Keratinocyte (primary cell): ENCODE measurements around the gene MPV17L. TPM values are rescaled to one million over a fixed set of nuclear protein-coding genes. Genes with fewer than 3 reads are reported as not detected.
"Not testable (repeated sequence)": the region's sequence is repeated elsewhere in the genome, so short reads cannot be mapped to it uniquely, and the experiment has no call there.

ENCODE experiments used
- DNase-seq: peaks from one replicate; pipeline ENCODE4 v3.0.0-alpha.2; 2011; ENCODE audit warnings: low read depth, missing footprints, low spot score
- FAIRE-seq: peaks from 2 replicates; lab custom pipeline; 2011; peaks lifted over from hg19 to GRCh38; lab: Jason Lieb, UNC
- H2AFZ ChIP-seq: 2 replicates; pipeline ENCODE4 v1.6.0; 2012; ENCODE audit warnings: low read length, control low read depth, inconsistent platforms; ENCODE audit not compliant: control insufficient read depth
- H3K27ac ChIP-seq: 2 replicates; pipeline ENCODE4 v1.5.1; 2011; ENCODE audit warnings: low read length; ENCODE audit not compliant: control insufficient read depth, insufficient read depth
- H3K27me3 ChIP-seq: 3 replicates; pipeline ENCODE4 v1.6.0; 2011; ENCODE audit warnings: low read length; ENCODE audit not compliant: control insufficient read depth, insufficient read depth; ENCODE audit errors: extremely low read depth
- H3K36me3 ChIP-seq, 2 experiments: 2 replicates in 1 of 2; 3 replicates in 1 of 2; pipeline ENCODE4 v1.5.1; 2011; ENCODE audit warnings: low read length in 2 of 2, mild to moderate bottlenecking in 1 of 2; ENCODE audit not compliant: control insufficient read depth in 2 of 2, insufficient read depth in 2 of 2; ENCODE audit errors: extremely low read depth in 1 of 2
- H3K4me1 ChIP-seq: 3 replicates; pipeline ENCODE4 v1.5.1; 2011; ENCODE audit warnings: low read length; ENCODE audit not compliant: control insufficient read depth, insufficient read depth; ENCODE audit errors: extremely low read depth
- H3K4me2 ChIP-seq: 3 replicates; pipeline ENCODE4 v1.6.0; 2011; ENCODE audit warnings: low read depth, low read length; ENCODE audit not compliant: control insufficient read depth, insufficient read depth; ENCODE audit errors: extremely low read depth
- H3K4me3 ChIP-seq, 3 experiments: fragments of 200-600 bp in 1 of 3; sonication (generic) in 1 of 3; 2 replicates in 2 of 3; 3 replicates in 1 of 3; pipeline ENCODE4 v1.5.1; 2011 to 2016; ENCODE audit warnings: low read length in 3 of 3, mild to moderate bottlenecking in 3 of 3, control low read depth in 2 of 3, inconsistent platforms in 1 of 3, low read depth in 1 of 3, mixed read lengths in 1 of 3, mixed run types in 1 of 3, moderate library complexity in 1 of 3; ENCODE audit not compliant: control insufficient read depth in 2 of 3, insufficient read depth in 2 of 3; ENCODE audit errors: extremely low read depth in 1 of 3
- H3K79me2 ChIP-seq: 2 replicates; pipeline ENCODE4 v1.6.0; 2012; ENCODE audit warnings: low read length; ENCODE audit not compliant: control insufficient read depth, insufficient read depth
- H3K9ac ChIP-seq: 3 replicates; pipeline ENCODE4 v1.6.0; 2011; ENCODE audit warnings: low read length; ENCODE audit not compliant: control insufficient read depth, insufficient read depth; ENCODE audit errors: extremely low read depth
- H3K9me1 ChIP-seq: 3 replicates; pipeline ENCODE4 v1.6.0; 2011; ENCODE audit warnings: low read length; ENCODE audit not compliant: control insufficient read depth, insufficient read depth; ENCODE audit errors: extremely low read depth
- H3K9me3 ChIP-seq: 2 replicates; pipeline ENCODE4 v1.5.1; 2012; ENCODE audit warnings: low read depth, low read length; ENCODE audit not compliant: control insufficient read depth
- H4K20me1 ChIP-seq: 3 replicates; pipeline ENCODE4 v1.6.0; 2011; ENCODE audit warnings: low read length; ENCODE audit not compliant: control insufficient read depth, insufficient read depth; ENCODE audit errors: extremely low read depth
- CTCF ChIP-seq, 3 experiments: IDR thresholded peaks in 1 of 3; conservative IDR thresholded peaks in 1 of 3; optimal IDR thresholded peaks in 1 of 3; 2 replicates in 2 of 3; 3 replicates in 1 of 3; pipeline versions ENCODE3 to v1.5.1; 2011; ENCODE audit warnings: low read length in 3 of 3, mild to moderate bottlenecking in 3 of 3, moderate library complexity in 2 of 3, control low read depth in 1 of 3, inconsistent platforms in 1 of 3; ENCODE audit not compliant: insufficient read depth in 2 of 3; ENCODE audit errors: extremely low read depth in 1 of 3
- EZH2 ChIP-seq: IDR thresholded peaks from one replicate; pipeline ENCODE4 v1.6.1; 2012; ENCODE audit warnings: inconsistent platforms, mild to moderate bottlenecking, low read length, moderate library complexity
- dilution Hi-C: fragments of 300-500 bp; cut with MboI; formaldehyde crosslinking; loops from one replicate; pipeline ENCODE4 v1.7.0; 2020; ENCODE audit warnings: low sequenced_read_pairs; ENCODE audit not compliant: extremely low pct_ligation_motif_present
- polyA plus RNA-seq, 5 experiments: library from polyadenylated mRNA; depleted of rRNA in 3 of 5; stranded (reverse) in 3 of 5; stranded (forward) in 1 of 5; unstranded in 1 of 5; fragments of >200 nt; gene quantifications; 1 replicate in 1 of 5; 2 replicates in 3 of 5; 3 replicates in 1 of 5; pipeline versions ENCODE4 v1.2.1 to v1.2.3, GENCODE V29; 2011 to 2012; ENCODE audit warnings: missing spikeins in 2 of 5, low read depth in 1 of 5, low replicate concordance in 1 of 5

Gene MPV17L
- polyA plus RNA-seq, 1 donor (not counting 4 experiments of a cell fraction or from before 2014, with no cell fraction given): 0.39 TPM

- dilution Hi-C loops: no loop called here
Measured at GRCh38 chr16:15439521-15439920, 44.0 kb downstream of the MPV17L start.

GRCh38 chr16:15440852-15441251 is 45.3 kb downstream of the MPV17L start:
- TF ChIP-seq CTCF (optimal IDR thresholded peaks at IDR 0.05 in 1 of 3, IDR thresholded peaks at IDR 0.05 in 1 of 3, conservative IDR thresholded peaks at IDR 0.05 in 1 of 3; ENCODE audit: extremely low read depth in 1 of 3, insufficient read depth in 2 of 3, low read length in 3 of 3) (no peak), EZH2 (no peak)
- no peak for FAIRE-seq
- Histone ChIP-seq H3K9me1 (no peaks in the 10 kb centered on the region), H3K4me1 (no peaks in the 10 kb centered on the region), H3K79me2 (no peaks in the 10 kb centered on the region), H3K4me3 (no peak overlapping the region), H4K20me1 (no peaks in the 10 kb centered on the region), H3K27me3 (no peaks in the 10 kb centered on the region), H3K9ac (no peak overlapping the region), H3K27ac (no peak overlapping the region), H3K9me3 (no peaks in the 10 kb centered on the region), H3K4me2 (no peak overlapping the region), H3K36me3 (no peaks in the 10 kb centered on the region), H2AFZ (no peak overlapping the region)
- dilution Hi-C loops: no loop called here
- no peak for DNase-seq

More at GRCh38 chr16:15439521-15439920, 44.0 kb downstream of the MPV17L start:
- no peak overlapping the region for H3K4me2 ChIP-seq
- peaks cover 9% of the 10 kb centered on the region for H3K27me3 ChIP-seq
- no peak overlapping the region for H3K27ac ChIP-seq
- H3K9ac ChIP-seq: no peak overlapping the region
- no peak overlapping the region for H2AFZ ChIP-seq
- TF ChIP-seq CTCF (optimal IDR thresholded peaks at IDR 0.05 in 1 of 3, IDR thresholded peaks at IDR 0.05 in 1 of 3, conservative IDR thresholded peaks at IDR 0.05 in 1 of 3; ENCODE audit: extremely low read depth in 1 of 3, insufficient read depth in 2 of 3, low read length in 3 of 3): no peak
- no peak for TF ChIP-seq EZH2
- H3K4me3 ChIP-seq: no peak overlapping the region
- FAIRE-seq: no peak
- no peaks in the 10 kb centered on the region for H3K9me1 ChIP-seq
- H3K9me3 ChIP-seq: no peaks in the 10 kb centered on the region
- no peaks in the 10 kb centered on the region for H3K36me3 ChIP-seq
- no peaks in the 10 kb centered on the region for H3K79me2 ChIP-seq
- no peaks in the 10 kb centered on the region for H4K20me1 ChIP-seq
- no peak for DNase-seq
- H3K4me1 ChIP-seq: peaks cover 10% of the 10 kb centered on the region

- H3K79me2 ChIP-seq, H4K20me1 ChIP-seq, H3K9ac ChIP-seq, H3K4me2 ChIP-seq, H3K4me1 ChIP-seq, dilution Hi-C loops, H2AFZ ChIP-seq, H3K27me3 ChIP-seq, H3K36me3 ChIP-seq, H3K9me3 ChIP-seq, H3K27ac ChIP-seq, H3K9me1 ChIP-seq, H3K4me3 ChIP-seq, FAIRE-seq, DNase-seq: not testable (repeated sequence)
Measured at GRCh38 chr16:15442140-15442539, 46.6 kb downstream of the MPV17L start.
